GM20000 (cell line): ENCODE data around the gene NDUFS4.
"Not testable (repeated sequence)": the region's sequence is repeated elsewhere in the genome, so short reads cannot be mapped to it uniquely, and the experiment has no call there.

ENCODE experiments used
- DNase-seq: peaks from one replicate; pipeline ENCODE4 v3.0.0; 2012; ENCODE audit warnings: low spot score
- TF ChIP-seq, protein P1 (sequence below): IDR thresholded peaks from 2 replicates; pipeline ENCODE4 v1.5.1; 2012; ENCODE audit warnings: mild to moderate bottlenecking, control low read depth; ENCODE audit errors: extremely low read depth, missing control alignments

The NDUFS4 gene

DNA sequence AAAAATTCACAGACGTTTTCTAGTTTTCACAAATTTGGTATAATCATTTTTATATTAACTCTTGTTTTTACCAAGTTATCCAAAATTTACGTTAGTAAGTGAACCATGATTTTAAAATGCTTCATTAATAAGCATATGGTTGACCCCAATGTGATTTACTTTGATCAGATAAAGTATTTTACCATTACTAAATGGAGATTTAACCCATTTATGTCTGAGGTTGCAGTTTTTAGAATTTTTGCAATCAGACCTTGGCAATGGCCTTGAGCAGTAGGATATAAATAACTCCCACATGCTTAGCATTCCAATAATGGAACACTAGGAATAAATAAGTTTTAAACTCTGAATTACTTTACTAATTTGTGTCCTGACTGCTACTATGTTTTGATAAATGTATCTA, 84.6 kb downstream of the NDUFS4 start:
- TF ChIP-seq, protein P1, sequence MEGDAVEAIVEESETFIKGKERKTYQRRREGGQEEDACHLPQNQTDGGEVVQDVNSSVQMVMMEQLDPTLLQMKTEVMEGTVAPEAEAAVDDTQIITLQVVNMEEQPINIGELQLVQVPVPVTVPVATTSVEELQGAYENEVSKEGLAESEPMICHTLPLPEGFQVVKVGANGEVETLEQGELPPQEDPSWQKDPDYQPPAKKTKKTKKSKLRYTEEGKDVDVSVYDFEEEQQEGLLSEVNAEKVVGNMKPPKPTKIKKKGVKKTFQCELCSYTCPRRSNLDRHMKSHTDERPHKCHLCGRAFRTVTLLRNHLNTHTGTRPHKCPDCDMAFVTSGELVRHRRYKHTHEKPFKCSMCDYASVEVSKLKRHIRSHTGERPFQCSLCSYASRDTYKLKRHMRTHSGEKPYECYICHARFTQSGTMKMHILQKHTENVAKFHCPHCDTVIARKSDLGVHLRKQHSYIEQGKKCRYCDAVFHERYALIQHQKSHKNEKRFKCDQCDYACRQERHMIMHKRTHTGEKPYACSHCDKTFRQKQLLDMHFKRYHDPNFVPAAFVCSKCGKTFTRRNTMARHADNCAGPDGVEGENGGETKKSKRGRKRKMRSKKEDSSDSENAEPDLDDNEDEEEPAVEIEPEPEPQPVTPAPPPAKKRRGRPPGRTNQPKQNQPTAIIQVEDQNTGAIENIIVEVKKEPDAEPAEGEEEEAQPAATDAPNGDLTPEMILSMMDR, result no peak
- DNase-seq, result no peak

DNA sequence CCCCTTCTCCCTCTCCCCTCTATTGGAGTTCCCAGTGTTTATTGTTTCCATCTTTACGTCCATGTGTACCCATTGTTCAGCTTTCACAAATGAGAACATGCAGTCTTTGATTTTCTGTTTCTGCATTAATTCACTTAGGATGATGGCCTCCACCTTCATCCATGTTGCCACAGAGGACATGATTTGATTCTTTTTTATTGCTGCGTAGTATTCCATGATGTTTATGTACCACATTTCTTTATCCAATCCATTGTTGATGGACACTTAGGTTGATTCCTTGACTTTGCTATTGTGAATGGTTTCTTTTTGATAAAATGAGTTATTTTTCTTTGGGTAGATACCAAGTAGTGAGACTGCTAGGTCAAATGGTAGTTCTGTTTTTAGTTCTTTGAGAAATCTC, 88.9 kb downstream of the NDUFS4 start:
- no peak for DNase-seq
- TF ChIP-seq, protein P1, result no peak

DNA sequence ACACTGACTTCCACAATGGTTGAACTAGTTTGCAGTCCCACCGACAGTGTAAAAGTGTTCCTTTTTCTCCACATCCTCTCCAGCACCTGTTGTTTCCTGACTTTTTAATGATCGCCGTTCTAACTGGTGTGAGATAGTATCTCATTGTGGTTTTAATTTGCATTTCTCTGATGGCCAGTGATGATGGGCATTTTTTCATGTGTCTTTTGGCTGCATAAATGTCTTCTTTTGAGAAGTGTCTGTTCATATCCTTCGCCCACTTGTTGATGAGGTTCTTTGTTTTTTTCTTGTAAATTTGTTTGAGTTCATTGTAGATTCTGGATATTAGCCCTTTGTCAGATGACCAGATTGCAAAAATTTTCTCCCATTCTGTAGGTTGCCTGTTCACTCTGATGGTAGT, 100.1 kb downstream of the NDUFS4 start:
- DNase-seq, result not testable (repeated sequence)

DNA sequence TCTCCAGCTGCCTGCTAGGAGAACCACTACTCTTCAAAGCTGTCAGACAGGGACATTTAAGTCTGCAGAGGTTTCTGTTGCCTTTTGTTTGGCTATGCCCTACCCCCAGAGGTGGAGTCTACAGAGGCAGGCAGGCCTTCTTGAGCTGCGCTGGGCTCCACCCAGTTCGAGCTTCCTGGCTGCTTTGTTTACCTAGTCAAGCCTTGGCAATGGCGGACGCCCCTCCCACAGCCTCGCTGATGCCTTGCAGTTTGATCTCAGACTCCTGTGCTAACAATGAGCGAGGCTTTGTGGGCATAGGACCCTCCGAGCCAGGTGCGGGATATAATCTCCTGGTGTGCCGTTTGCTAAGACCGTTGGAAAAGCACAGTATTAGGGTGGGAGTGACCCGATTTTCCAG, 104.9 kb downstream of the NDUFS4 start:
- not testable (repeated sequence) for DNase-seq

DNA sequence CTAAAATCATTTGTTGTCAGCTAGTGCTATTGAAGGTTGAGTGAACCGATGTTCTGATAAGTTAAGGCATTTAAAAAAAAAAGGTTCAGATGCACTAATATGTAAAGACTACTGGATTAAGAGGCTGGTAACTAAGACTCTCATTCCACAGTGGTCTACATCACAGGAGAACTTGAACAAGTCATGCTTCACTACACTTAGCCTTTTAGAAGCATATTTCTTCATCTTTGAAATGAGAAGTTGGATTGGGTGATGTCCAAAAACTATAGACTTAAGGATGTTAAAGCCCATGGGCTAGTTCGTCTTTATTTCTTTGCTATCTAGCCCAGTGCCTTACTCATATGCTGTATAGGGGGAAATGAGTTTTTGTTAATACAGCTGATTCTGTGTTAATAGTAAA, 107.2 kb downstream of the NDUFS4 start:
- TF ChIP-seq, protein P1, result no peak
- no peak for DNase-seq

DNA sequence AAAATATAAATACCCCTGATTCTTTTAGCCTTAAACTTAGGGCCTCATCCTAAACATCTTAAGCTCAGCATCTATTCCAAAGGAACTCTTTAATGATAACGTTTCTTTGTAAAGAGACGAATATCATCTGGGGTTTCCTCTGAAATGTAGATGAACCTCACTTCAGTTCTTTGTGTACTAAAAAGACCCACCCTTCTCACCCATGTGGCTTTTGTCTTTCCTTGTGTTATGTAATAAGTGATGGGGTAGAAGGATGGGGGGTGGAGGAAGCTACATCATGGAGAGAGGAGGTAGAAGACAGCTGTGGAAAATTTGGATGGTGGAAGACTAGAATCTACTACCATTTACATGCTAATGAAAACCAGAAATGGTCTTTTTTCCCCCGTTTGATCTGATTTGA, 111.0 kb downstream of the NDUFS4 start:
- TF ChIP-seq, protein P1, result no peak
- no peak for DNase-seq

DNA sequence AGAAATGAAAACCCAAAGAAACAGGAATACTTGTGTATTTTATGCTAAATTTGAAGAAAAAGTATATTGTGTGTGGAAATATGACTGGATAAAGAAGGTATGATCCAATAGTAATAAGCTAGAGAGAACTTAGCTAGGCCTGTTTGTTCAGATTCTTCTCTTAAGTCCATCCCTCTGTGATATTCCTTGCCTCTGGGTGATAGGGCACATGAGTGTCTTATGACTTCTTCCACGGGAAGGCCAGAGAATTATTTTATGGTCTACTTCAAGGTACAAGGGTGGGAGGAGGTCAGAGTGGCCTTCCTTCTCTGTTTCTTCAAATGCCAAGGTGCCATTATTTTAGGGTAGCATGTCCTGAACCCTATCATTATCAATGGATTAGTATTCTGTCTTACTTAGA, 113.7 kb downstream of the NDUFS4 start:
- no peak for DNase-seq

DNA sequence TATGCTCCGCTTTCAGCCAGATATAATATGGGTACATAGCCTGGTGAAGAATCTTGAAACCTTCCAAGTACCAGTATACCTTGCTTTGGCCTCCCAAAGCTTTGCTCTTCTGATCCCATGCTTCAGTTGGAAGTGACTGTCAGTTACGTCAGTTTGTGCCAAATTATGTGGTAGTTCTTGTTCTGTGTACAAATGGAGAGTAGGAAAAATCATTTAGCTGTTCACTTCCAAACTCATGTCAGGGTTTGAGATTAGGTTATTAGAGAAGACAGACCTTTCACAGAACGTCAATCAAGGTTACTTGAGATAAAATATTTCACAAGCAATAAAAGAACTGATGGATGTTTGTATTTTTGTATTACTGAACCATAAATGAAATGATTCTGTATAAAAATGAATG, 117.2 kb downstream of the NDUFS4 start:
- TF ChIP-seq, protein P1, result no peak
- DNase-seq, result no peak

More for the DNA sequence above, 113.7 kb downstream of the NDUFS4 start:
- TF ChIP-seq, protein P1, result no peak
